PC-3 (cell line): Measurements from ENCODE around the gene LMO7. TPM values are rescaled to one million over a fixed set of nuclear protein-coding genes. Genes with fewer than 3 reads are reported as not detected.

Source experiments
- ATAC-seq: fragments of 200-7000 bp; cut with Tn5 transposase; 2 replicates; pipeline ENCODE4 v1.9.1; 2020; ENCODE audit warnings: mild to moderate bottlenecking, moderate library complexity
- BruUV-seq: library from RNA; stranded (reverse); fragments of 400-500 nt; replicated peaks from 2 replicates; lab custom pipeline; 2021; lab: Mats Ljungman, UMichigan
- CTCF ChIA-PET: fragments of 300-600 bp; sonication (Branson Sonifier 250); formaldehyde crosslinking; loops from one replicate; lab custom pipeline; 2022; ENCODE audit warnings: antibody characterized with exemption; lab: Charles Lee
- POLR2A ChIA-PET: fragments of 300-600 bp; sonication (Branson Sonifier 250); formaldehyde crosslinking; loops from one replicate; lab custom pipeline; 2022; ENCODE audit warnings: antibody characterized with exemption; ENCODE audit not compliant: unreplicated experiment; lab: Charles Lee
- DNase-seq: peaks from one replicate; pipeline ENCODE4 v3.0.0-alpha.2; 2015
- H2AFZ ChIP-seq: fragments of 300-600 bp; sonication (generic); 2 replicates; pipeline ENCODE4 v1.6.0; 2016; ENCODE audit warnings: antibody characterized with exemption, low read length
- H3F3A ChIP-seq: fragments of 300-600 bp; sonication (generic); one replicate; pipeline ENCODE4 v1.6.0; 2017; ENCODE audit warnings: antibody characterized with exemption, low read length, control low read depth, mild to moderate bottlenecking; ENCODE audit not compliant: unreplicated experiment
- H3K27ac ChIP-seq: fragments of 300-600 bp; sonication (generic); 2 replicates; pipeline ENCODE4 v1.5.1; 2016; ENCODE audit warnings: mild to moderate bottlenecking, low read length
- H3K27me3 ChIP-seq: fragments of 300-600 bp; sonication (generic); 2 replicates; pipeline ENCODE4 v1.6.1; 2016; ENCODE audit warnings: low read length, mixed read lengths
- H3K36me3 ChIP-seq: fragments of 300-600 bp; sonication (generic); 2 replicates; pipeline ENCODE4 v1.6.1; 2016; ENCODE audit warnings: low read depth, mixed run types, low read length, mixed read lengths
- H3K4me1 ChIP-seq: fragments of 300-600 bp; sonication (generic); 2 replicates; pipeline ENCODE4 v1.5.1; 2016; ENCODE audit warnings: low read length; ENCODE audit not compliant: insufficient read depth
- H3K4me2 ChIP-seq: fragments of 300-600 bp; sonication (generic); 2 replicates; pipeline ENCODE4 v1.6.0; 2016; ENCODE audit warnings: low read length
- H3K4me3 ChIP-seq: fragments of 300-600 bp; sonication (generic); 2 replicates; pipeline ENCODE4 v1.5.1; 2016; ENCODE audit warnings: mild to moderate bottlenecking, low read length, mixed read lengths
- H3K79me2 ChIP-seq: fragments of 300-600 bp; sonication (generic); 2 replicates; pipeline ENCODE4 v1.6.1; 2017; ENCODE audit warnings: low read length, mixed read lengths
- H3K9ac ChIP-seq: fragments of 300-600 bp; sonication (generic); 2 replicates; pipeline ENCODE4 v1.6.0; 2016; ENCODE audit warnings: mild to moderate bottlenecking, low read length
- H3K9me2 ChIP-seq: fragments of 300-600 bp; sonication (generic); replicated peaks from 2 replicates; pipeline ENCODE4 v1.6.1; 2016; ENCODE audit warnings: mixed run types, low read length, mixed read lengths
- H3K9me3 ChIP-seq: fragments of 300-600 bp; sonication (generic); 2 replicates; pipeline ENCODE4 v1.6.1; 2016; ENCODE audit warnings: low read length, mixed read lengths
- H4K20me1 ChIP-seq: fragments of 300-600 bp; sonication (generic); 2 replicates; pipeline ENCODE4 v1.6.1; 2016; ENCODE audit warnings: low read length, mixed read lengths
- CTCF ChIP-seq: fragments of 300-600 bp; sonication (generic); conservative IDR thresholded peaks from 2 replicates; pipeline ENCODE4 v1.5.1; 2017; ENCODE audit warnings: antibody characterized with exemption, low read depth, mild to moderate bottlenecking, low read length
- EZH2 ChIP-seq: fragments of 300-600 bp; sonication (generic); IDR thresholded peaks from one replicate; pipeline ENCODE4 v1.6.1; 2017; ENCODE audit warnings: antibody characterized with exemption, mild to moderate bottlenecking, low read length; ENCODE audit not compliant: unreplicated experiment
- EZH2phosphoT487 ChIP-seq: fragments of 300-600 bp; sonication (generic); IDR thresholded peaks from 2 replicates; pipeline ENCODE4 v1.6.1; 2018; ENCODE audit warnings: mild to moderate bottlenecking, antibody characterized with exemption, low read length, borderline replicate concordance
- intact Hi-C: fragments of 100-400 bp; cut with micrococcal nuclease; formaldehyde crosslinking; loops from 2 replicates; pipeline ENCODE4 v1.9.0; 2023
- total RNA-seq: library from RNA; depleted of rRNA; stranded (reverse); fragments of >200 nt; gene quantifications from 2 replicates; pipeline ENCODE4 v1.2.3, GENCODE V29; 2014

LMO7 gene
- total RNA-seq, 1 experiment from 2014 or later, result 83.6 TPM

GRCh38 chr13:75617230-75617629 lies 18.9 kb upstream of the LMO7 start:
- ATAC-seq (no peak), DNase-seq (no peak)
- no peaks in the 10 kb centered on the region for H3K79me2 ChIP-seq
- no peaks in the 10 kb centered on the region for H3K27me3 ChIP-seq
- no peaks in the 10 kb centered on the region for H3K9me3 ChIP-seq
- H4K20me1 ChIP-seq, result no peaks in the 10 kb centered on the region
- no peak for TF ChIP-seq CTCF
- no peak for TF ChIP-seq EZH2phosphoT487
- no peak for TF ChIP-seq EZH2
- ChIA-PET CTCF (no interaction called here), POLR2A (no interaction called here)
- H3K36me3 ChIP-seq, result no peaks in the 10 kb centered on the region
- no peak overlapping the region for H3K9ac ChIP-seq
- no peak overlapping the region for H2AFZ ChIP-seq
- H3K4me2 ChIP-seq, result no peak overlapping the region
- no peaks in the 10 kb centered on the region for H3F3A ChIP-seq
- BruUV-seq, result no TSS peak
- no peak overlapping the region for H3K4me3 ChIP-seq
- no peak overlapping the region for H3K27ac ChIP-seq
- no peaks in the 10 kb centered on the region for H3K9me2 ChIP-seq
- peaks cover 10% of the 10 kb centered on the region for H3K4me1 ChIP-seq
- intact Hi-C loops, result no loop called here

DNA sequence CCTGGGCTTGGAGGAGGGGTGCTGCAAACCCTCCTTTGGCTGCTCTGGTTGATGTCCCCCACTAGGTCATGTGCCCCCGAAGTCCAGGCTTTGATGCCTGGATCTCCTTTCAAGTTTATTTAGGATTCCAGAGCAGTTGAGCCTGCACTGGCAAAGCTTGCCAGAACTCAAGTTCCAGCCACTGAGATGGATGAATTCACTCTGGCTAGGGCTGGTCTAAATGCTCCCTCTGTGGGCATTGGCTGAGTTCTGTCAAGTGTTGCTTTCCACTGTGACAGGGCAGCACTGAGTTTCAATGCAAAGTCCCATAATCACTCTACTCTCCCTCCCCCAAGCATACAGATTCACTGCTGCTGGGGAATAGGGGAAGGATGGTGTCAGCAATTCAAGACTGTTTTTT lies 17.8 kb upstream of the LMO7 start:
- Histone ChIP-seq H3K27me3 (no peaks in the 10 kb centered on the region), H3K9me2 (no peaks in the 10 kb centered on the region), H3K27ac (no peak overlapping the region), H3F3A (no peaks in the 10 kb centered on the region), H3K4me1 (peaks cover 13% of the 10 kb centered on the region), H4K20me1 (no peaks in the 10 kb centered on the region), H3K9ac (no peak overlapping the region), H2AFZ (no peak overlapping the region), H3K36me3 (no peaks in the 10 kb centered on the region), H3K4me2 (no peak overlapping the region), H3K79me2 (no peaks in the 10 kb centered on the region), H3K4me3 (no peak overlapping the region), H3K9me3 (no peaks in the 10 kb centered on the region)
- TF ChIP-seq EZH2 (no peak), CTCF (no peak), EZH2phosphoT487 (no peak)
- intact Hi-C loops, result no loop called here
- POLR2A ChIA-PET, result no interaction called here
- ATAC-seq (no peak), DNase-seq (no peak)
- CTCF ChIA-PET, result no interaction called here
- BruUV-seq, result no TSS peak

DNA sequence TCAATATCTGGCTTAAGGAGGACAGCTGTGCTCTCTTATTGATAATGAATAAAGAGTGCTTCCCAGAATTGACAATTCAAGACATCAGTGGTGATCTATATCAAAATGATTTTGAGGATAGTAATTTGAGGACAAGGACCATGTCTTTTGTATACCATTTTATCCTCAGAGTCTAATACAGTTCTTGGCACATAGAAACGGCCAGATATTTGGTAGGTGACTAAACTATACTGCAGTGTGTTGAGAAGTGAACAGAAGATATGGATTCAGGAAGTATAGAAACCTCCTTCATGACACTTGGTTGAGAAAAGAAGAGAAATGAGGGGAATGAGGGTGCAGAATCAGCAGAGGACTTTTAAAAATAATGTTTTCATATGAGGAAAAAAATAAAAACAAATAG lies 16.1 kb upstream of the LMO7 start:
- ATAC-seq, result no peak; the same call in 1 of the 2 replicates
- Histone ChIP-seq H3K79me2 (no peaks in the 10 kb centered on the region), H3K36me3 (no peaks in the 10 kb centered on the region), H3K27ac (no peak overlapping the region), H3K4me2 (no peak overlapping the region), H3K27me3 (no peaks in the 10 kb centered on the region), H4K20me1 (no peaks in the 10 kb centered on the region), H3K9me2 (no peaks in the 10 kb centered on the region), H3K9me3 (no peaks in the 10 kb centered on the region), H2AFZ (no peak overlapping the region), H3F3A (no peaks in the 10 kb centered on the region), H3K9ac (no peak overlapping the region), H3K4me1 (peaks cover 13% of the 10 kb centered on the region), H3K4me3 (no peak overlapping the region)
- ChIA-PET CTCF (no interaction called here), POLR2A (interaction anchor here (0.6 kb wide), 1 partner anchor 28 kb away, joined by 3 read pairs; no protein-coding TSS in a partner anchor)
- DNase-seq, result no peak
- BruUV-seq, result no TSS peak
- no peak for TF ChIP-seq CTCF
- no peak for TF ChIP-seq EZH2
- no peak for TF ChIP-seq EZH2phosphoT487
- intact Hi-C loops, result loop anchor here (5.0 kb wide), 1 partner anchor 53 kb away; no protein-coding TSS in a partner anchor
